ENCODE results near the gene SEMA3A. TPM values are rescaled to one million over a fixed set of nuclear protein-coding genes. Genes with fewer than 3 reads are reported as not detected.

Gene SEMA3A
- total RNA-seq, 1 experiment from 2014 or later = 29.2 TPM

GRCh38 chr7:84017651-84018050 lies 176.9 kb downstream of the SEMA3A start:
- Histone ChIP-seq H3K9me3 (replicated peaks) (no peaks in the 10 kb centered on the region), H3K4me3 (no peak overlapping the region), H3K4me1 (replicated peaks) (peaks cover 7% of the 10 kb centered on the region; the same call in 1 of the 2 replicates), H3K27ac (no peak overlapping the region), H3K36me3 (no peaks in the 10 kb centered on the region), H3K27me3 (replicated peaks) (no peaks in the 10 kb centered on the region)
- DNase-seq (ENCODE audit: low read depth in 1 of 2, low spot score in 2 of 2) = peak in 1 of 2 experiments; percentile 10

- no peaks in the 10 kb centered on the region for H3K9me3 ChIP-seq (replicated peaks)
- H3K4me3 ChIP-seq = no peak overlapping the region
- peaks cover 2% of the 10 kb centered on the region; the same call in 1 of the 2 replicates for H3K36me3 ChIP-seq
- H3K4me1 ChIP-seq (replicated peaks) = 0 out of 2 replicates have a peak, but pooled peaks cover 6% of the 10 kb centered on the region
- H3K27me3 ChIP-seq (replicated peaks) = no peaks in the 10 kb centered on the region
- DNase-seq (ENCODE audit: low read depth in 1 of 2, low spot score in 2 of 2) = no peak
- no peak overlapping the region for H3K27ac ChIP-seq
Observed at GRCh38 chr7:84013616-84014240, 180.9 kb downstream of the SEMA3A start.

GRCh38 chr7:84009782-84010181 lies 184.8 kb downstream of the SEMA3A start:
- Histone ChIP-seq H3K36me3 (peaks cover 7% of the 10 kb centered on the region), H3K27me3 (replicated peaks) (no peaks in the 10 kb centered on the region), H3K4me1 (replicated peaks) (no peaks in the 10 kb centered on the region), H3K9me3 (replicated peaks) (no peaks in the 10 kb centered on the region), H3K4me3 (no peak overlapping the region), H3K27ac (no peak overlapping the region)
- no peak for DNase-seq (ENCODE audit: low read depth in 1 of 2, low spot score in 2 of 2)

GRCh38 chr7:84009051-84009450 lies 185.5 kb downstream of the SEMA3A start:
- Histone ChIP-seq H3K27me3 (replicated peaks) (no peaks in the 10 kb centered on the region), H3K27ac (no peak overlapping the region), H3K4me1 (replicated peaks) (no peaks in the 10 kb centered on the region), H3K4me3 (no peak overlapping the region), H3K9me3 (replicated peaks) (no peaks in the 10 kb centered on the region), H3K36me3 (peaks cover 9% of the 10 kb centered on the region)
- no peak for DNase-seq (ENCODE audit: low read depth in 1 of 2, low spot score in 2 of 2)

- peaks cover 7% of the 10 kb centered on the region for H3K36me3 ChIP-seq
- no peak overlapping the region for H3K27ac ChIP-seq
- DNase-seq (ENCODE audit: low read depth in 1 of 2, low spot score in 2 of 2) = no peak
- H3K9me3 ChIP-seq (replicated peaks) = no peaks in the 10 kb centered on the region
- H3K4me1 ChIP-seq (replicated peaks) = no peaks in the 10 kb centered on the region
- H3K4me3 ChIP-seq = no peak overlapping the region
- no peaks in the 10 kb centered on the region for H3K27me3 ChIP-seq (replicated peaks)
Observed at GRCh38 chr7:84003191-84003590, 191.4 kb downstream of the SEMA3A start.

GRCh38 chr7:84002348-84002747 lies 192.2 kb downstream of the SEMA3A start:
- Histone ChIP-seq H3K27me3 (replicated peaks) (no peaks in the 10 kb centered on the region), H3K4me1 (replicated peaks) (no peaks in the 10 kb centered on the region), H3K9me3 (replicated peaks) (no peaks in the 10 kb centered on the region), H3K36me3 (peaks cover 7% of the 10 kb centered on the region), H3K27ac (no peak overlapping the region), H3K4me3 (no peak overlapping the region)
- no peak for DNase-seq (ENCODE audit: low read depth in 1 of 2, low spot score in 2 of 2)

GRCh38 chr7:83996879-83997278 lies 197.7 kb downstream of the SEMA3A start:
- Histone ChIP-seq H3K4me1 (replicated peaks) (no peaks in the 10 kb centered on the region), H3K27me3 (replicated peaks) (no peaks in the 10 kb centered on the region), H3K36me3 (no peaks in the 10 kb centered on the region), H3K27ac (no peak overlapping the region), H3K4me3 (no peak overlapping the region), H3K9me3 (replicated peaks) (no peaks in the 10 kb centered on the region)
- DNase-seq (ENCODE audit: low read depth in 1 of 2, low spot score in 2 of 2) = no peak

- Histone ChIP-seq H3K27me3 (replicated peaks) (no peaks in the 10 kb centered on the region), H3K4me3 (no peak overlapping the region), H3K9me3 (replicated peaks) (no peaks in the 10 kb centered on the region), H3K36me3 (no peaks in the 10 kb centered on the region), H3K27ac (no peak overlapping the region), H3K4me1 (replicated peaks) (no peaks in the 10 kb centered on the region; the same call in 1 of the 2 replicates)
- DNase-seq (ENCODE audit: low read depth in 1 of 2, low spot score in 2 of 2) = no peak
Observed at GRCh38 chr7:83987764-83988163, 206.8 kb downstream of the SEMA3A start.

GRCh38 chr7:83985821-83986220 lies 208.8 kb downstream of the SEMA3A start:
- DNase-seq (ENCODE audit: low read depth in 1 of 2, low spot score in 2 of 2) = no peak
- Histone ChIP-seq H3K9me3 (replicated peaks) (no peaks in the 10 kb centered on the region), H3K27me3 (replicated peaks) (no peaks in the 10 kb centered on the region), H3K36me3 (no peaks in the 10 kb centered on the region), H3K27ac (no peak overlapping the region), H3K4me3 (no peak overlapping the region), H3K4me1 (replicated peaks) (no peaks in the 10 kb centered on the region; the same call in 1 of the 2 replicates)

- Histone ChIP-seq H3K36me3 (no peaks in the 10 kb centered on the region), H3K27ac (no peak overlapping the region), H3K4me3 (no peak overlapping the region), H3K27me3 (replicated peaks) (no peaks in the 10 kb centered on the region), H3K9me3 (replicated peaks) (no peaks in the 10 kb centered on the region), H3K4me1 (replicated peaks) (no peaks in the 10 kb centered on the region; the same call in 1 of the 2 replicates)
- DNase-seq (ENCODE audit: low read depth in 1 of 2, low spot score in 2 of 2) = no peak
Observed at GRCh38 chr7:83984591-83984990, 210.0 kb downstream of the SEMA3A start.

GRCh38 chr7:83984076-83984475 lies 210.5 kb downstream of the SEMA3A start:
- H3K27ac ChIP-seq = no peak overlapping the region
- no peaks in the 10 kb centered on the region for H3K27me3 ChIP-seq (replicated peaks)
- no peaks in the 10 kb centered on the region; the same call in 1 of the 2 replicates for H3K4me1 ChIP-seq (replicated peaks)
- DNase-seq (ENCODE audit: low read depth in 1 of 2, low spot score in 2 of 2) = no peak
- no peaks in the 10 kb centered on the region for H3K36me3 ChIP-seq
- H3K4me3 ChIP-seq = no peak overlapping the region
- no peaks in the 10 kb centered on the region for H3K9me3 ChIP-seq (replicated peaks)

GRCh38 chr7:83983606-83984005 lies 211.0 kb downstream of the SEMA3A start:
- Histone ChIP-seq H3K4me1 (replicated peaks) (no peaks in the 10 kb centered on the region; the same call in 1 of the 2 replicates), H3K27me3 (replicated peaks) (no peaks in the 10 kb centered on the region), H3K9me3 (replicated peaks) (no peaks in the 10 kb centered on the region), H3K4me3 (no peak overlapping the region), H3K36me3 (no peaks in the 10 kb centered on the region), H3K27ac (no peak overlapping the region)
- DNase-seq (ENCODE audit: low read depth in 1 of 2, low spot score in 2 of 2) = no peak

- Histone ChIP-seq H3K4me1 (replicated peaks) (no peaks in the 10 kb centered on the region), H3K9me3 (replicated peaks) (no peaks in the 10 kb centered on the region), H3K27me3 (replicated peaks) (no peaks in the 10 kb centered on the region), H3K27ac (no peak overlapping the region), H3K4me3 (no peak overlapping the region), H3K36me3 (no peaks in the 10 kb centered on the region)
- peak in 1 of 2 experiments; percentile 50 for DNase-seq (ENCODE audit: low read depth in 1 of 2, low spot score in 2 of 2)
Observed at GRCh38 chr7:83976302-83976701, 218.3 kb downstream of the SEMA3A start.

GRCh38 chr7:83970081-83970480 lies 224.5 kb downstream of the SEMA3A start:
- Histone ChIP-seq H3K27ac (no peak overlapping the region), H3K9me3 (replicated peaks) (no peaks in the 10 kb centered on the region), H3K4me3 (no peak overlapping the region), H3K27me3 (replicated peaks) (no peaks in the 10 kb centered on the region), H3K4me1 (replicated peaks) (no peaks in the 10 kb centered on the region), H3K36me3 (0 out of 2 replicates have a peak, but pooled peaks cover 2% of the 10 kb centered on the region)
- DNase-seq (ENCODE audit: low read depth in 1 of 2, low spot score in 2 of 2) = no peak

GRCh38 chr7:83964318-83964717 lies 230.3 kb downstream of the SEMA3A start:
- no peak for DNase-seq (ENCODE audit: low read depth in 1 of 2, low spot score in 2 of 2)
- Histone ChIP-seq H3K4me3 (no peak overlapping the region), H3K27me3 (replicated peaks) (no peaks in the 10 kb centered on the region), H3K36me3 (peaks cover 7% of the 10 kb centered on the region; the same call in 1 of the 2 replicates), H3K27ac (no peak overlapping the region), H3K9me3 (replicated peaks) (no peaks in the 10 kb centered on the region), H3K4me1 (replicated peaks) (no peaks in the 10 kb centered on the region)

All from SJSA1 (cell line).